PFSK-1 (cell line): ENCODE results near the gene B3GNT8.

Experiments
- FOXP2 ChIP-seq: optimal IDR thresholded peaks from 2 replicates; pipeline ENCODE3; 2011; ENCODE audit warnings: borderline replicate concordance, control low read depth, inconsistent platforms; ENCODE audit not compliant: insufficient read depth; ENCODE audit errors: extremely low read length, extremely low read depth
- POLR2AphosphoS5 ChIP-seq: IDR thresholded peaks from 2 replicates; pipeline ENCODE4 v1.6.1; 2012; ENCODE audit warnings: low read depth, mild to moderate bottlenecking, control low read depth, low read length, moderate library complexity
- SIN3A ChIP-seq: IDR thresholded peaks from 2 replicates; pipeline ENCODE4 v1.6.1; 2012; ENCODE audit warnings: mild to moderate bottlenecking, low read length, moderate library complexity, borderline replicate concordance; ENCODE audit not compliant: insufficient read depth
- TAF1 ChIP-seq: IDR thresholded peaks from 2 replicates; pipeline ENCODE4 v1.6.1; 2012; ENCODE audit warnings: low read length, control low read depth, borderline replicate concordance; ENCODE audit not compliant: insufficient read depth
- TF ChIP-seq, protein P1 (sequence below), 2 experiments: IDR thresholded peaks; 2 replicates each; pipeline versions ENCODE4 v1.6.1 to v1.8.0; 2011 to 2012; ENCODE audit warnings: low read depth in 2 of 2, low read length in 2 of 2, control low read depth in 1 of 2, inconsistent platforms in 1 of 2, mild to moderate bottlenecking in 1 of 2, moderate library complexity in 1 of 2; ENCODE audit not compliant: insufficient read depth in 1 of 2

DNA sequence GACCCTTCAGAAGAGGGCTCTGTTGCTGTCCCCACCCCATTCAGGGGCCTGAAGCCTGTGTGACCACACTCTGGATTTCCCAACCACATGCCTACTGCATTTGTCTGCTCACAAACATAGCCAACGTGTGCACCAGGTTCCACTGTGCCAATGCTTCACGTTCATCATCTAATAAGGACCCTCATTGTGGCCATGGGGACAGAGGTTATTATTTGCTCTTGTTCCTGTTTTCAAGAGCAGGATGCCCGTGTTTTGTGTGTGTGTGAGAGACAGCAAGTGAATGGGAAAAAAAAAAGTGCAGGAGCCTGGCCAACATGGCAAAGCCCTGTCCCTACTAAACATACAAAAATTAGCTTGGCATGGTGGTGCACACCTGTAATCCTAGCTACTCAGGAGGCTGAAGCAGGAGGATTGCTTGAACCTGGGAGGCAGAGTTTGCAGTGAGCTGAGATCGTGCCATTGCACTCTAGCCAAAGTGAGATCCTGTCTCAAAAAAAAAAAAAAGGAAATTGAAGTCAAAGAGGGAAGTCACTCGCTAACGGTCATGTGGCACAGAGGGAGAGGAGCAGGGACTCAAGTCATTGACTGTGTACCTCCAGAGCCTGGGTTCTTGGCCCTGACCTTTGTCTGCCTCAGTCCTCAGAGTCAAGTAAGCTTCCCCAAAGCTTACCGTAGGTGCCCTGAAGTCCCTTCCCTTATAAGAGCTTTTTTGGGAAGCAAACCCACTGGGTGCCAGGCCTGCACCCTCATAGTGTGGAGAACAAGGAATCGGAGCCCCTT is 6.9 kb downstream of the B3GNT8 start:
- no peak for TF ChIP-seq POLR2AphosphoS5
- TF ChIP-seq, protein P1, sequence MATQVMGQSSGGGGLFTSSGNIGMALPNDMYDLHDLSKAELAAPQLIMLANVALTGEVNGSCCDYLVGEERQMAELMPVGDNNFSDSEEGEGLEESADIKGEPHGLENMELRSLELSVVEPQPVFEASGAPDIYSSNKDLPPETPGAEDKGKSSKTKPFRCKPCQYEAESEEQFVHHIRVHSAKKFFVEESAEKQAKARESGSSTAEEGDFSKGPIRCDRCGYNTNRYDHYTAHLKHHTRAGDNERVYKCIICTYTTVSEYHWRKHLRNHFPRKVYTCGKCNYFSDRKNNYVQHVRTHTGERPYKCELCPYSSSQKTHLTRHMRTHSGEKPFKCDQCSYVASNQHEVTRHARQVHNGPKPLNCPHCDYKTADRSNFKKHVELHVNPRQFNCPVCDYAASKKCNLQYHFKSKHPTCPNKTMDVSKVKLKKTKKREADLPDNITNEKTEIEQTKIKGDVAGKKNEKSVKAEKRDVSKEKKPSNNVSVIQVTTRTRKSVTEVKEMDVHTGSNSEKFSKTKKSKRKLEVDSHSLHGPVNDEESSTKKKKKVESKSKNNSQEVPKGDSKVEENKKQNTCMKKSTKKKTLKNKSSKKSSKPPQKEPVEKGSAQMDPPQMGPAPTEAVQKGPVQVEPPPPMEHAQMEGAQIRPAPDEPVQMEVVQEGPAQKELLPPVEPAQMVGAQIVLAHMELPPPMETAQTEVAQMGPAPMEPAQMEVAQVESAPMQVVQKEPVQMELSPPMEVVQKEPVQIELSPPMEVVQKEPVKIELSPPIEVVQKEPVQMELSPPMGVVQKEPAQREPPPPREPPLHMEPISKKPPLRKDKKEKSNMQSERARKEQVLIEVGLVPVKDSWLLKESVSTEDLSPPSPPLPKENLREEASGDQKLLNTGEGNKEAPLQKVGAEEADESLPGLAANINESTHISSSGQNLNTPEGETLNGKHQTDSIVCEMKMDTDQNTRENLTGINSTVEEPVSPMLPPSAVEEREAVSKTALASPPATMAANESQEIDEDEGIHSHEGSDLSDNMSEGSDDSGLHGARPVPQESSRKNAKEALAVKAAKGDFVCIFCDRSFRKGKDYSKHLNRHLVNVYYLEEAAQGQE (IDR thresholded peaks at IDR 0.05; ENCODE audit: insufficient read depth in 1 of 2, low read depth in 2 of 2, low read length in 2 of 2) = no peak
- no peak for TF ChIP-seq FOXP2
- no peak for TF ChIP-seq SIN3A
- TF ChIP-seq TAF1 = no peak
